ENCODE results near the gene P2RX7.
"Not testable (repeated sequence)": the region's sequence is repeated elsewhere in the genome, so short reads cannot be mapped to it uniquely, and the experiment has no call there.

The P2RX7 gene

GRCh38 chr12:121172145-121172544 is 39.5 kb downstream of the P2RX7 start:
- no peak for DNase-seq (ENCODE audit: low spot score)

- DNase-seq (ENCODE audit: low spot score): no peak
Measured at GRCh38 chr12:121175383-121176119, 42.9 kb downstream of the P2RX7 start.

- DNase-seq (ENCODE audit: low spot score): no peak
Measured at GRCh38 chr12:121176826-121177529, 44.3 kb downstream of the P2RX7 start.

DNA sequence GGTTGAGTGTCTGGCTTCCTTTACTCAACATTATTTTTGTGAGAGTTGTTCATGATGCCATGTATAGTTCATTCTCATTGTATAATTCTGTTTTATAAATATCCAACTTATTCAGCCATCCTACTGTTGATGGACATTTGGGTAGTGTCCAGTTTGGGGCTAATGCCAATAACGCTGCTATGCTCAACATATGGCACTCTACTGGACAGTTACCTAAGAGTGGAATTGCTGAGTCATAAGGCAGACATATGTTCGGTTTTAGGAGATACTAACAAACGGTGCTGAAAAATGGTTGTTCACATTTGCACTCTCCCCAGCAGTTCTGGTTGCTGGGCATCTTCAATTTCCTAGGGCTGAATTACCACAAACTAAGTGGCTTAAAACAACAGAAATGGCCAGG is 48.5 kb downstream of the P2RX7 start:
- DNase-seq (ENCODE audit: low spot score): no peak

DNA sequence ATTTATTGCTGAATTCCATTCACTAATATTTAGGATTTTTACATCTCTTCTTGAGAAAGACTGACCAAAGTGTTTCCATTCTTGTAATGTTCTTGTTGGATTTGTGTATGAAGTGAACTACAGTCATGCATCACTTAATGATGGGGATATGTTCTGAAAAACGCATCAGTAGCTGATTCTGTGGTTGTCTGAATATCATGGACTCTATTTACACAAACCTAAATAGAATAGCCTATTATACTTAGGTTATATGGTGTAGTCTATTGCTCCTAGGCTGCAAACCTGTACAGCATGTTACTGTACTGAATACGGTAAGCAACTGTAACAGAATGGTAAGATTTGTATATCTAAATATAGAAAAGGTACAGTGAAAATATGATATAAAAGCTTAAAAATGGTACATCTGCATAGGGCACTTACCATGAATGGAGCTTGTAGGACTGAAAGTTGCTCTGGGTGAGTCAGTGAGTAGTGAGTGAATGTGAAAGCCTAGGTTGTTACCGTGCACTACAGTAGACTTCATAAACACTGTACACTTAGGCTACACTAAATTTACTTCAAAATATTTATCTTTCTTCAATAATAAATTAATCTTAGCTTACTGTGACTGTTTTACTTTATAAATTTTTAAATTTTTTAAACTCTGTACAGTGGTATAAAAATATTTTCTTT is 49.7 kb downstream of the P2RX7 start:
- no peak for DNase-seq (ENCODE audit: low spot score)

DNA sequence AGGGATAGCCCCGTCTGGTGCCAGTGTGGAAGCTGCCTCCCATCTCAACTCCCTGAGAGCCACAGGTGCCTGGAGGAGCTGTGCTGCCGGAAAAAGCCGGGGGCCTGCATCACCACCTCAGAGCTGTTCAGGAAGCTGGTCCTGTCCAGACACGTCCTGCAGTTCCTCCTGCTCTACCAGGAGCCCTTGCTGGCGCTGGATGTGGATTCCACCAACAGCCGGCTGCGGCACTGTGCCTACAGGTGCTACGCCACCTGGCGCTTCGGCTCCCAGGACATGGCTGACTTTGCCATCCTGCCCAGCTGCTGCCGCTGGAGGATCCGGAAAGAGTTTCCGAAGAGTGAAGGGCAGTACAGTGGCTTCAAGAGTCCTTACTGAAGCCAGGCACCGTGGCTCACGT is 51.7 kb downstream of the P2RX7 start:
- no peak for DNase-seq (ENCODE audit: low spot score)

- DNase-seq (ENCODE audit: low spot score): no peak
Measured at GRCh38 chr12:121184984-121185889, 52.6 kb downstream of the P2RX7 start.

DNA sequence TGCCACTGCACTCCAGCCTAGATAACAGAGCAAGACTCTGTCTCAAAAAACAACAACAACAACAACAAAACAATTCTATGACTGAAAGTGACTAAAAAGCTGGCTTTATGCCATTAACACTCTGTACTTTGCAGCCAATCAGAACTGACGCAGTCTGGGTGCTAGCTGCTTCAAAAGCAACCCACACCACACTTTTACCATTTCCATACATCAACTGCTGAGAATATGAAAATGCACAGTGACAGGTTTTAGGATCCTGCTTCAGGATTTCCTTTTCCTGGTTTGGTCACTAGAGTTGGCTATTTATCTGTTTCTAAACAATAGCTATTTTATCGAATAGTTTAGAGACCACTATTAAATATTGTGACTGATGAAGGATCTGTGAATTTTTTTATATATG is 54.1 kb downstream of the P2RX7 start:
- DNase-seq (ENCODE audit: low spot score): no peak

GRCh38 chr12:121187501-121187900 is 54.8 kb downstream of the P2RX7 start:
- DNase-seq (ENCODE audit: low spot score): no peak

GRCh38 chr12:121188227-121188626 is 55.6 kb downstream of the P2RX7 start:
- no peak for DNase-seq (ENCODE audit: low spot score)

GRCh38 chr12:121189131-121189530 is 56.5 kb downstream of the P2RX7 start:
- DNase-seq (ENCODE audit: low spot score): no peak

DNA sequence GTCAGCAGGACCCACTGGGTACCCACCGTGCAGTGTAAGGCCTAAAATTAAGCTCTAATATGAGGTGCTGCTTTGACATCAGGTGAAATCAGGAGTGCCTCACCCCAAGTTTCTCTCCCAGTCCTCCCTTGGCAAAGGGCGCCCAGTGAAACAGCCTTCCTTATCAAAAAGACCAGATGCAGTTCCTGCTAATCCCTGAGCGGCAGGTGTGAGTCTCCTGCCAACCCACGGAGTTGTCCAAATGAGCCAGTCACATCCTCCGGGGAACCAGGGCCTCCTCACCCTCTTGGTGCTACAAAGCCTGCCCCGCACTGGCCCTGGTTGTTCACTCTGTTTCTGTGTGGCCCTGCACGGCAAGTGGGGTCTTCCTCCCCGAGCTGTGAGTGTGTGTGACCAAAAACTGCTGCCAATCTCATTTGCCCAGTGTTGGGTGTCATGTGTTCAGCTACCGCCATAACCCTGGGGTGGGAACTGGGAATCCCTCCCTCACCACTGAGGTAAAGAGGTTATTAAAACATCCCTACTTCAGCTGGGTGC is 57.0 kb downstream of the P2RX7 start:
- DNase-seq (ENCODE audit: low spot score): no peak

GRCh38 chr12:121190523-121191031 is 57.9 kb downstream of the P2RX7 start:
- DNase-seq (ENCODE audit: low spot score): no peak

GRCh38 chr12:121191151-121191550 is 58.5 kb downstream of the P2RX7 start:
- DNase-seq (ENCODE audit: low spot score): no peak

DNA sequence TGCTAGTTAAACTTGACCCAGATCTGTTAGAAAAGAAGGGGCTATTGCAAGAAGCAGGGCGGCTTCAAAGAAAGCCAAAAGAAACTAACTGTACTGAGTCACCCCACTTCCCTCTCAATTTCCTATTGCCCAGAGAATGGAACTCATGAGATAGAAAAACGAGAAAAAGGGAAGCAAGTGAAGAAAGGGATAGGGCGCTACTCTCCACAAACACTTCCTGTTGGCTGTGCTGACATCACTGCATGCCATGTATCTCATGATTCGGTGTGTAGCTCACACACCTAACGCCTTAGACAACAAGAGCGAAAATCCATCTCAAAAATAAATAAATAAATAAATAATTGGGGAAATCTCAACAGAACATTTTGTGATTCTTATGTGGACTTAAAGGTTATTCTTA is 64.2 kb downstream of the P2RX7 start:
- no peak for DNase-seq (ENCODE audit: low spot score)

- DNase-seq (ENCODE audit: low spot score): no peak
Measured at GRCh38 chr12:121198949-121199348, 66.3 kb downstream of the P2RX7 start.

- not testable (repeated sequence) for DNase-seq (ENCODE audit: low spot score)
Measured at GRCh38 chr12:121201140-121201539, 68.5 kb downstream of the P2RX7 start.

- DNase-seq (ENCODE audit: low spot score): no peak
Measured at GRCh38 chr12:121202407-121203355, 70.0 kb downstream of the P2RX7 start.

- no peak for DNase-seq (ENCODE audit: low spot score)
Measured at GRCh38 chr12:121203482-121203881, 70.8 kb downstream of the P2RX7 start.

DNA sequence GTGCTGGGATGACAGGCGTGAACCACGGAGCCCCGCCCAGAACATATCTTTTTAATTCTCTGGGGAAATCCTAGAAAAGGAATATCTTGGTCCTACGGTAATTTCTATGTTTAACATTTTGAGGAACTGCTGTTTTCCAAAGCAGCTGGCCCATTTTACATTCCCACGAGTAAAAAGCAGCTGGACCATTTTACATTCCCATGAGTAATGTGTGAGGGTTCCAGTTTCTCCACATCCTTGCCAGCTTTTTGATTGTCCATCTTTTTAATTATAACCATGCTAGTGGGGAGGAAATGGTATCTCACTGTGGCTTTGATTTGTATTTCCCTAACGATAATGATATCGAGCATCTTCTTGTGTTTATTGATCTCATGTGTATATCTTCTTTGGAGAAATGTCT is 72.8 kb downstream of the P2RX7 start:
- no peak for DNase-seq (ENCODE audit: low spot score)

Data from LoVo (cell line).